Activated CD4-positive, alpha-beta T cell treated with anti-CD3 and anti-CD28 coated beads, Interleukin-2, Interleukin-6, amounts not matched to agents 100 ng/mL and 50 ng/mL, durations not matched to agents 16 hours and 8 hours (primary cell): Measurements from ENCODE around the gene FBXO11.
"Not testable (repeated sequence)": the region's sequence is repeated elsewhere in the genome, so short reads cannot be mapped to it uniquely, and the experiment has no call there.

Experiments
- DNase-seq: peaks from one replicate; pipeline ENCODE4 v3.0.0-alpha.2; 2020

FBXO11 gene

GRCh38 chr2:47906157-47907038 is at the start of gene FBXO11:
Gene FBXO11, minus strand, starts transcription at chr2:47906498. Its CDS starts 778 bp downstream, at chr2:47905720.
- DNase-seq, result peak; percentile 97

GRCh38 chr2:47950340-47951301 is 44.3 kb upstream of the FBXO11 start:
- DNase-seq, result no peak

DNA sequence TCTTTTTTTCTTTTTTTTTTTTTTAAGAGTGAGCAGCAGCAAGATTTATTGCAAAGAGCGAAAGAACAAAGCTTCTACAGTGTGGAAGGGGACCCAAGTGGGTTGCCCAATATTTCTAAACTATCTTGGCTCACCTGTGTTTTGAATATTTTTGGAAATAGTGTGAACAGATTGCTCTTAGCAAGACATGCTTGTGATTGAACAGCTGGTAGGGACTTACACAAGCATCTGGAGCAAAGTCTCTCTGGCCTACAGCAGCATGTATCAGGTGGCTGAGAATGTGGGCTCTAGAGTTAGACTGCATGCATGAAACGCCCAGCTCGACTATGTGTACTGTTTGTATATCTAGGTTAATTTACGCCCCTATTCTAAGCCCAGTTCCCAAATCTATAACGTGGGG is 40.3 kb upstream of the FBXO11 start:
- DNase-seq, result no peak

GRCh38 chr2:47945046-47945781 is 38.9 kb upstream of the FBXO11 start:
- DNase-seq, result no peak

- no peak for DNase-seq
Measured at GRCh38 chr2:47941936-47942335, 35.6 kb upstream of the FBXO11 start.

GRCh38 chr2:47937677-47938076 is 31.4 kb upstream of the FBXO11 start:
- no peak for DNase-seq

- no peak for DNase-seq
Measured at GRCh38 chr2:47935071-47935470, 28.8 kb upstream of the FBXO11 start.

- DNase-seq, result no peak
Measured at GRCh38 chr2:47918043-47918442, 11.7 kb upstream of the FBXO11 start.

GRCh38 chr2:47917276-47917961 is 11.1 kb upstream of the FBXO11 start:
- no peak for DNase-seq

DNA sequence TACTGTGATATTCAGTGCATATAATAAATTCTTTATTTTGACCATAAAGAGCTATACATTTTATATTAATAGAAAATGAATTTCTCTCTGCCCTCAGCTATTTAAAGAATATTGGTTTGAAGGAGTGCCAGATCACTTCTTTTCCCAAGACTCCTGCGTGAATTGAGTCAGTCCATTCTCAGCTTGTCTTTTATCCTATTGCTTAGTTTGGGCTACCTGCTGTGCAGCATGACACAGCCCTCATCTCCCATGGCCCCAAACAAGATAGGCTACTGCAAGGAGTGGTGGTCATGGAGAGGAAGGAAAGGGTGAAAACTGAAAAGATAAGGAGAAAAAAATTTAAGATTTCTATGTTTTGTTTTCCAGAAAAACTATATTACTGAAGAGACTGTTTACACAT is 10.1 kb upstream of the FBXO11 start:
- no peak for DNase-seq

GRCh38 chr2:47910662-47911061 is 4.4 kb upstream of the FBXO11 start:
- DNase-seq, result not testable (repeated sequence)

DNA sequence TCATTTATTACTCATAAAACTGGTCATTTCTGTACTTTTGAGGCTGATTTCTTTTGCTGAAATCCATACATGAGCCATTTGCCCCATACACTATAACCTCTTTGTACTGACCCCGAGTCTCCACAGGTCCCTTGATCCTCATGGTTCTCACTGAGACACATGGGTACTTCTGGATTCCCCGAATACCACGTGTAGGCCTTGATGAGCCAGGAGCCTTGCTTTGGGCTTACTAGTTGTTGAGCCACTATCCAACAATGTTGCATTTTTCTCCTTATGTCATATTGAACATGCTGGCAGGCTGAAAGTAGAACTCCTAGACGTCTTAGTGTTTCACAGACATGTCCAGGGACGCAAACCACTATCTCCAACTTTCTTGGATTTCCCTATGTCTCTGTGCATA is 2.4 kb upstream of the FBXO11 start:
- no peak for DNase-seq

DNA sequence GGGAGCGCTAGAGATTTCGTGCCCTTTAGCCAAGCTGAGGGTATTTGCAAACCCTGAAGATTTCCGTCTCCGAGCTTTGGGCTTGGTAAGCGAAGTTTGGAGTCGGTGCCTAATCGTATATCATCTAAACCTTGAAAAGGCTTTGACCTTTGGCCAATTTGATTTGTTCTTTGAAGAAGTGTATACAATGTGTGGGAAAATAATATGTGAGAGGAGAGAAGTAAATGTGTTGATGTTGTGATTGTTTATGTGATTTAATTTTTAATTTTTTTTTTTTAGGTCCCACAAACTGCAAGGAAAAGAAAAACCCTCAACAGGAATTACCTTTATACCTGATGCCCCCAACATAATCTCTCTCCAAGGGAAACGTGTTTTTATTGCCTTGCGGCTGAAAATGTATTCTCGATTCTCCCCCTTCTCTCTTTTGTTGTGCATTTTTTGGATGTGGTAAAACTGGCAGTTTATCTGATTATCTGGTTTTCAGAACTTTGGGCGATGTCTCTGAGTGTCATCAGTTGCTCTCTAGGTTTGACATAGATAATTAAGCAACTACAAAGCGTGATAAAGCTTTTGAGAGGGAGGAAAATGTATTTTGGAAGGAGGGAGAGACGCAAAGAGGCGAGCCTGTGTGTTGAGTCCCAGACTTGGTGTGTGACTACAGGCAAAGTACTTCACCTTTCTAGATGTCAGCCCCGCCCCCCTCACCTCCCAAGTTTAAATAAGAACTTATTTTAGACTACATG is 912 bp upstream of the FBXO11 start:
- DNase-seq, result peak; percentile 42

GRCh38 chr2:47905386-47906156 is 727 bp downstream of the FBXO11 start:
- peak; percentile 62 for DNase-seq

DNA sequence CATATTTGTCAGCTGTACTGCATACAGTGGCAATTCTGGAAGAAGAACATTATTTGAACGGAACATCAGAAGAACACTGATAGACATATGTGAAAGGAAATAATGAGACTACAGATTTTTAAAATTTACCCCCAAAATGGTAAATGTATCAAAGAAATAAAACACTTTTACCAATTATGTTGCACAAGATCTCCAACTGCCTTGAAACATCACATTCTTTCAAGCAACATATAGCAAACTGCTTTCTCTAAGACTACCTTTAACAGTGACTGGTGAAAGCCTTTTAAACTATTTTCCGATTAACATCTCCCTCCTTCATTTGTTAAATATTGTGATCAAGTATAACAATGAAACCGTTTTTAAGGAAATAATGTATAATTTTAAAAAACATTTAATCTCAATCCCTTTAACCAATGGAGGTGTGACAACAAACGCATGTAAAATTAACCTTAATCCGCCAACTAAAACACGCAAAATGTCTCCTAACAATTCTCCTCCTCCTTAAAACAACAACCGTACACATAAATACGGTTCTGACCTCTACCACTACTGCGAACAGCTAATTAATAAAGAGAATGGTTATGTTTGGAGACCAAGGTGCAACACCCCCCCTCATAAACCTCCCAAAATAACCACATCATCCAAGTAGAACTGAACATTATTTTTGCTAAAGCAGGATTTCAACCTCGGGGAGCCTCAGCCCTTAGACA is 2.4 kb downstream of the FBXO11 start:
- DNase-seq, result no peak

- not testable (repeated sequence) for DNase-seq
Measured at GRCh38 chr2:47901892-47902291, 4.4 kb downstream of the FBXO11 start.

DNA sequence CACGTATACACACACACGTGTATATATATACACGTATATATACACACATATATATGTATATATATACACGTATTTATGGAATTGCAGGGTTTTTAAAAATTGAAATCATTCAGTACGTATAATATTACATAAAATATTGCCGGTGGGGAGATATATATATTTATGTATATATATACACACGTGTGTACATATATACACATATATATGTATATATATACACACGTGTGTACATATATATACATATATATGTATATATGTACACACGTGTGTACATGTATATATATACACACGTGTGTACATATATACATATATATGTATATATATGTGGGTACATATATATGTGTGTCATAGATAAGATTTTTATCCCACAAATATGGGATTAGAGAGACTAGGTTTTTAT is 5.4 kb downstream of the FBXO11 start:
- no peak for DNase-seq

GRCh38 chr2:47899915-47900816 is 6.1 kb downstream of the FBXO11 start:
- no peak for DNase-seq
